Measurements from ENCODE around the gene SSTR5. TPM values are rescaled to one million over a fixed set of nuclear protein-coding genes. Genes with fewer than 3 reads are reported as not detected.

The SSTR5 gene
- total and polyA plus RNA-seq, 2 donors from 2014 or later = 6.7 TPM; not detected in 1

DNA sequence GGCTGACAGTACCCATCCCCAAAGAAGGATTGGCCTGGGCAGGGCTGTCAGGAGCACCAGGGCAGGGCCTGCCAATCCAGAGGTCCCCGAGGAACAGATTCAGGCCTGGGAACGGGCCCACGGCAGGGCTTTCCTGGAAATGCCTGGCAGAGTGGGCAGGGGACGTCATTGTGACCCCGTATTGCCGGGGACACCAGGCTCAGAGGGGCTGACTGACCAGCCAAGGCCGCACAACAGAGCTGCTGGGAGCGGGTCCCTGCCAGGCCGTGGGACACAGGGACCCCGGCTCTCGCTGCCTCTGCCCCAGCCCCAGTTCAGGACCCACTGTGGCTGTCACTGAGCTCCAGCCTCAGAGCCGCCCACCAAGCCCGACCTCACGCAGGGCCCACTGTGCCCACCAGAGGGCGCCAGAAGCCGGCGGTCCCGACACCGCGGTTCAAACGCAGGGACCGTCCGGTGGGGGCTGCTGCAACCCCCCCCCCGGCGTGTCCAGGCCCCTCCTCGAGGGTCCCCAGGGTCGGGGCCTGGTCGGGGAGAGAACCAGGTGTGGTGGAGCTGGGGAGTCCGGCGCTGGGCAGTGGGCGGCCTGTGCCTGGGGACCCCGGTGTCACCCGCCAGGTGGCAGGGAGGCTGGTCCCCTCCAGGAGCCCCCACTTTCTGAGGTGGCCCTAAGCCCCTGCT, 15.2 kb upstream of the SSTR5 start:
- no peak for DNase-seq
- Histone ChIP-seq H3K27ac (ENCODE audit: low read depth in 2 of 2, low read length in 2 of 2) (no peak overlapping the region), H3K4me1 (ENCODE audit: control insufficient read depth in 2 of 3, insufficient read depth in 2 of 3, low read depth in 1 of 3, low read length in 3 of 3) (no peaks in the 10 kb centered on the region), H3K27me3 (ENCODE audit: control insufficient read depth, insufficient read depth, low read length) (no peaks in the 10 kb centered on the region), H3K9ac (ENCODE audit: low read length in 3 of 3) (no peak overlapping the region), H3K4me3 (ENCODE audit: low read length in 3 of 3) (no peak overlapping the region), H3K36me3 (ENCODE audit: control insufficient read depth in 2 of 3, insufficient read depth in 3 of 3, low read length in 3 of 3) (no peaks in the 10 kb centered on the region), H3K9me3 (ENCODE audit: control insufficient read depth in 2 of 3, insufficient read depth in 1 of 3, low read length in 3 of 3) (peaks cover 0 to 3% (median 0%) of the 10 kb centered on the region in 3 donors)
- FAIRE-seq = no peak
- TF ChIP-seq, protein P1, sequence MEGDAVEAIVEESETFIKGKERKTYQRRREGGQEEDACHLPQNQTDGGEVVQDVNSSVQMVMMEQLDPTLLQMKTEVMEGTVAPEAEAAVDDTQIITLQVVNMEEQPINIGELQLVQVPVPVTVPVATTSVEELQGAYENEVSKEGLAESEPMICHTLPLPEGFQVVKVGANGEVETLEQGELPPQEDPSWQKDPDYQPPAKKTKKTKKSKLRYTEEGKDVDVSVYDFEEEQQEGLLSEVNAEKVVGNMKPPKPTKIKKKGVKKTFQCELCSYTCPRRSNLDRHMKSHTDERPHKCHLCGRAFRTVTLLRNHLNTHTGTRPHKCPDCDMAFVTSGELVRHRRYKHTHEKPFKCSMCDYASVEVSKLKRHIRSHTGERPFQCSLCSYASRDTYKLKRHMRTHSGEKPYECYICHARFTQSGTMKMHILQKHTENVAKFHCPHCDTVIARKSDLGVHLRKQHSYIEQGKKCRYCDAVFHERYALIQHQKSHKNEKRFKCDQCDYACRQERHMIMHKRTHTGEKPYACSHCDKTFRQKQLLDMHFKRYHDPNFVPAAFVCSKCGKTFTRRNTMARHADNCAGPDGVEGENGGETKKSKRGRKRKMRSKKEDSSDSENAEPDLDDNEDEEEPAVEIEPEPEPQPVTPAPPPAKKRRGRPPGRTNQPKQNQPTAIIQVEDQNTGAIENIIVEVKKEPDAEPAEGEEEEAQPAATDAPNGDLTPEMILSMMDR (IDR thresholded peaks at IDR 0.05; ENCODE audit: borderline replicate concordance, extremely low read depth, insufficient read depth) = peak; percentile 65
- intact Hi-C loops (cut with DNase I) = no loop called here

DNA sequence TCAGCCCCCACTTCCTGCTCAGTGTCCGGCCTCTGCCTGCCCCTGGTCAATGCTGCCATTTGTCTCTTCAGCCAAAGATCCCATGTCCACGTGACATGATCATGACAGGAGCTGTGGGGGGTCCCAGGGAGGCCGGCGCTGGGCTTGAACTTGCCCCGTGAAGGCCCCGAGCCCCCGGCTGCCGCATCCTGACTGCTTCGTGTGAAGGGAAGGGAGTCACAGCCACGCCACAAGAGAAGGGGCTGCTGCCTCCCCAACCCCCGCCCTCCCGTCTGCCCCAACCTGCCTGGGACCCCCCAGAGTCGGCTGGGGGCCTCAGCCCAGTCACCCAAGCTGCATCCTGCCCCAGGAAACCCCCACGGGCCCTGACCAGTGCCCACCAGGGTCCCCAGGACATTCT, 14.3 kb upstream of the SSTR5 start:
- Histone ChIP-seq H3K9me3 (ENCODE audit: control insufficient read depth in 2 of 3, insufficient read depth in 1 of 3, low read length in 3 of 3) (peaks cover 0 to 3% (median 0%) of the 10 kb centered on the region in 3 donors), H3K27ac (ENCODE audit: low read depth in 2 of 2, low read length in 2 of 2) (no peak overlapping the region), H3K36me3 (ENCODE audit: control insufficient read depth in 2 of 3, insufficient read depth in 3 of 3, low read length in 3 of 3) (no peaks in the 10 kb centered on the region), H3K27me3 (ENCODE audit: control insufficient read depth, insufficient read depth, low read length) (no peaks in the 10 kb centered on the region), H3K4me3 (ENCODE audit: low read length in 3 of 3) (no peak overlapping the region), H3K4me1 (ENCODE audit: control insufficient read depth in 2 of 3, insufficient read depth in 2 of 3, low read depth in 1 of 3, low read length in 3 of 3) (no peaks in the 10 kb centered on the region), H3K9ac (ENCODE audit: low read length in 3 of 3) (no peak overlapping the region)
- no peak for DNase-seq
- FAIRE-seq = no peak
- TF ChIP-seq, protein P1 (IDR thresholded peaks at IDR 0.05; ENCODE audit: borderline replicate concordance, extremely low read depth, insufficient read depth) = no peak
- intact Hi-C loops (cut with DNase I) = no loop called here

DNA sequence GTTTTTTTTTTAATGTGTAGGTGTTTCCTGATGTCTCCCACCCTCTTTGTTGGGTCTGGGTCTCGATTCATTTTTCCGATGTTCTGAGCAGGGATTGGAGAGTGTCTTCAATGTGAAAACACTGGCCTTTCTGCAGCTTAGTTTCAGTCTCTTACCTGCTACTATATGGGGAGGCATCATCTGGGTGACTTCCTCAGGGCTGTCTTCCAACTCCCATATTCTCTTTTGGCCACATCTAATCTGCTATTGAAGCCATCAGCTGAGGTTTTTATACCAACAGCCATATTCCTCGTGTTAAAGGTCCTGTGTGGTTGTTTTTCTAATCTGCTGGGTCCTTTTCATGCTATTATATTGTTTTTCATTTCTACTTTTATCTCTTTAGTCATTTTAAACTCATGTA, 13.2 kb upstream of the SSTR5 start:
- DNase-seq (no peak), FAIRE-seq (no peak)
- Histone ChIP-seq H3K27me3 (ENCODE audit: control insufficient read depth, insufficient read depth, low read length) (no peaks in the 10 kb centered on the region), H3K9me3 (ENCODE audit: control insufficient read depth in 2 of 3, insufficient read depth in 1 of 3, low read length in 3 of 3) (peaks cover 0 to 3% (median 0%) of the 10 kb centered on the region in 3 donors), H3K4me1 (ENCODE audit: control insufficient read depth in 2 of 3, insufficient read depth in 2 of 3, low read depth in 1 of 3, low read length in 3 of 3) (no peaks in the 10 kb centered on the region), H3K36me3 (ENCODE audit: control insufficient read depth in 2 of 3, insufficient read depth in 3 of 3, low read length in 3 of 3) (no peaks in the 10 kb centered on the region), H3K27ac (ENCODE audit: low read depth in 2 of 2, low read length in 2 of 2) (no peak overlapping the region), H3K4me3 (ENCODE audit: low read length in 3 of 3) (no peak overlapping the region), H3K9ac (ENCODE audit: low read length in 3 of 3) (no peak overlapping the region)
- TF ChIP-seq, protein P1 (IDR thresholded peaks at IDR 0.05; ENCODE audit: borderline replicate concordance, extremely low read depth, insufficient read depth) = no peak
- intact Hi-C loops (cut with DNase I) = no loop called here
